Mesenteric fat pad (tissue), 1 donor: ENCODE results near the gene RAPGEF6. TPM values are rescaled to one million over a fixed set of nuclear protein-coding genes. Genes with fewer than 3 reads are reported as not detected.
"Not testable (repeated sequence)": the region's sequence is repeated elsewhere in the genome, so short reads cannot be mapped to it uniquely, and the experiment has no call there.

Experiments
- DNase-seq: peaks from one replicate; pipeline ENCODE4 v3.0.0-alpha.2; 2020; ENCODE audit warnings: low spot score
- total RNA-seq: library from RNA; stranded (reverse); fragmentation: NEBNext Ultra II Directional; extraction: Animal tissue kit (Norgen Biotek cat#: 25700); gene quantifications from one replicate; pipeline ENCODE4 v1.2.1, GENCODE V29; 2021
- donor health status: DM: yes; HTN: yes; CAD: no.

The RAPGEF6 gene
- total RNA-seq, 1 donor from 2014 or later: 18.2 TPM

DNA sequence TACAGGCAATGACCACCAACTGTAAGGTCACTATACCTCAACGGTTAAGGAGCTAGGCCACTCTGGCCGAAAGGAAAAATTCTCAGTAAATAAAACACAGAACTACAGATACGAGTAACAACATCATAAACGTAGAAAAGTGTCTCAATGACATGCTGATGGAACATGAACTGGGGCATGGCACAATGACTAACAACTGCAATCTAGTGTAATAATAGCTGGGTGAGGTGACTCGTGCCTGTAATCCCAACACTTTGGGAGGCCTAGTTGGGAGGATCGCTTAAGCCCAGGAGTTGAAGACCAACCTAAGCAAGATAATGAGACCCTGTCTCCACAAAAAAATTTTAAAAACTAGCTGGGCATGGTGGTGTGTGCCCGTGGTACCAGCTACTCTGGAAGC lies 9.8 kb upstream of the RAPGEF6 start:
- DNase-seq: no peak

DNA sequence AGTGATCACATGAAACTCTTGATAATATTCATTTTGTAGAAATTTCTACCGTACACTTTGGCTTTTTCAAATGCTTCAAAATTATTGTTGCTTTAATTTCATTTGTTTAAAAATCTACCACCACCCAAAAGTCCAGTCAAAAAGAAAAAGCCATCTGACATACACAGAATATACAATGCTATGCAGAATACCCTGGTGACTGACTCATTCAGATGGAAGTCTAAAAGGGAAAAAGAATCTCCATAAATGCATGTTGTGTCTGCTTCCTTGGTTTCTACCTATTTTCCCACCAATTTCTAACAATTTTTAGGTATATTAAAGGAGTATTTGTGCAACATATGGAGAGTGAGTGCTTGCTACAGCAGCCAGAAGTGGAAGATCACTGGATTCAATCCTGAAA lies 9.3 kb upstream of the RAPGEF6 start:
- DNase-seq: no peak

DNA sequence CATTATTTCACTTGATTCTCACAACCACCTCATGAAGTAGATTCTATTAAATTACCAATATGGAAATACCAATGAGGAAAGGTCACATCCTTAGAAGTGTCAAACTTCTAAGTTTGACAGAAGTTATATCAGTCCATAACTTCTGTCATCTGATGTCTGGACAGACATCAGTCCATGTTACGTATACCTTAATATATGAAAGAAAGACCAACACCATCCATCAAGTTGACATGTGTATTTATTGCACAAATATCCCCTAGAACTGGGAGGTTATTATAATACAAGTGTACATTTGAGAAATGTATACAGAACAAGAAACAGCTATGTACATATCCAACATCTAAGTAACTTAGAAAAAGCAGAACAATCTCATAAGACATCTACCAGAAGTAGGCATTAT lies 6.5 kb upstream of the RAPGEF6 start:
- no peak for DNase-seq

DNA sequence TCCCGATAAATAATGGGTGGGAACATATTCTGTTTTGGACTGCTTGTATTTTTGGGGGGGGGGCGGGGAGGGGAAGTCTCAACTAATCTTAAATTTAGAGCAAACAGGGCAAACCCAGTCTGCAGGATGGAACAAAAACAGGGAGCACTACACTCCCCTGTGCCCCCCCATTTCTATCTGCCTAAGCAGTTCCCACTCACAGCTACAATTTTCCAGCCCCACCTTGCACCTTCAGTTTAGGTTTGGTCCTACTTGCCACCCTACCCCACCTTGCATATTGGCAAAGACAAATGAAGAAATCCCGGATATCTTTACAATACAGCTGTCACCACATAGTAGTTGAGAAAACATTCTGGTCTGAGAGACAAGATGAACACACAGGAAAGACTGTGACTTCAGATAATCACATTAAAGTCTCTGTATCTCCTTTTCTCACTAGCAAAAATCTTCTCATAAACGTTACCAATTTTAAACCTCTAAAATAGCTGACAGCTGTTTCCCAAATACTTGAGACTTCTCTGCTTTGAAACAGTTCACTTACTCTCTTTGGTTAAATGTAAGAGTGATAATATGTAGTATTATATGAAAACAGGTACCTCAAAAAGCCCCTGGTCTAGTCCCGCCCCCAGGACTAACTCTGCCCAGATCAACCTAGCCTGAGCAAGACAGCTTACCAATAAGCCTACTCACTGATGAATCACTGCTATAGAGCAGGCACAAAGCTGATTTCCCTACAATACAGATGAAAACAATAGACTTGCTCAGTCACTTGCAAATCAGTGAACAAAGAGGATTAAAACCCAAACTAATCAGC lies 5.2 kb upstream of the RAPGEF6 start:
- no peak for DNase-seq

DNA sequence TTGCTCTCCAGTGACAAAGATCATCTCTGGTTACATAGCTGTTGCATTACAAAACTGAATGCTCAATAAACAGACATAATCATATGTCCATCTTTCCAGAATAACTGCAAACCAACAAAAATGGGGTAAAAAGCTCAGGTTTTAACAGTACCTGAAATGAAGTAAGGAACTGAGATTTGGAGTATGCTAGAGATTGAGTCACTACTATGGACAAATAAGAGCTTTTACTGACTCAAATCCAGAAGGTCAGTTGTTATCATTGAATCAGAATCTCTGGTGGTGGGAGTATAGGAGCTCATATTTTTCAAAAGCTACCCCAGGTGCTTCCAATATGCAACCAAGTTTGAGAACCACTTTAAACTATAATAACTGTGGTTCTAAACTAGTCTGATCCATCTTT lies 4.1 kb upstream of the RAPGEF6 start:
- DNase-seq: no peak

DNA sequence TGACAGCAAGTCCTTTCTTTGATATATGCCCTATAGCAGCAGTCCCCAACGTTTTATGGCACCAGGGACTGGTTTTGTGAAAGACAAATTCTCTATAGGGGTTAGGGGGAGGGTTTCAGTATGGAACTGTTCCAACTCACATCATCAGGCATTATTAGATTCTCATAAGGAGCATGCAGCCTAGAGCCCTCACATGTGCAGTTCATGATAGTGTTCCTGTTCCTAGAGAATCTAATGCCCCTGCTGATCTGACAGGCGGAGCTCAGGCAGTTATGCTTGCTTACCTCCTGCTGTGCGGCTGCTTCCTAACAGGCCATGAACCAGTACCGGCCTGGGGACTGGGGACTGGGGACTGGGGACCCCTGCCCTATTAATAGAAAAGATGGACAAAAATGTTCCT lies 2.7 kb upstream of the RAPGEF6 start:
- DNase-seq: no peak

DNA sequence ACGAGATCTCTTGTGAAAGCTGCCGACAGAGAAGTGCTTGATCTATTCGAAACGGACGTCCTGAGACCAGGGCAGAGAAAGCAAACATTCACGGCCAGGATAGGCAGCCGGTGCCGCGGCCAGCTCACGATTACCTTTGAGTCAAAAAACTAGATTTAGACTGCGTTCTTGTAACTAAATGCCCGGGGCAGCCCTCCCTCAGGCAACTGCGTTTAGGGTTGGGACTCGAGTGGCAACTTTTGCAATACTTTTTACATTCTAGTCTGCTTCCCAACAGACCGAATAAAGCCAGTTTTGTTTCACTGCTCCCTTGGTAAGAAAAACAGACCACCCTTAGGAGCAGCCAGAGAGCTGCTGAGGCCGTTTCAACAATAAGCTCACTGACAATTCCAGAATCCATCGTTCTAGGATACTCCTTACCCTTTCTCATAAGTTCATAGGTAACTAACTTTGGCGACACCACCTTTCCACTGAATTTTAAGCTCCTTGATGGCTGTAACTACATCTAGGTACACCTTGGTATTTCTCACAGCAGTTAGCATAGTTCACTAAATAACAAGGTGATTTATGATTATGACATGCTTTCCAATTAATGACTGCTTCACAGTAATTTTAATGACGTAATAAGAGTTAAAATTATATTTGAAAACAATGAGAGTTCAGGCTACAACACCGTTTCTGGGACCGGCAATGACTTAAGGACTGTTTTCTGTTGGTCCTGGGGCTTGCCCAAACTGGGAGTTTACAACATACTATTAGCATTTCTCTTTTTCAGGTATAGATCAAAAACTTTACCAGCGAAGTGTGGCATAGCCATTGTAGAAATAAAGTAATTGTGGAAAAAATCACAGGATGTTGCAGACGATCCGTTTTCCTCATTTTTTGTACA lies 899 bp upstream of the RAPGEF6 start:
- no peak for DNase-seq

DNA sequence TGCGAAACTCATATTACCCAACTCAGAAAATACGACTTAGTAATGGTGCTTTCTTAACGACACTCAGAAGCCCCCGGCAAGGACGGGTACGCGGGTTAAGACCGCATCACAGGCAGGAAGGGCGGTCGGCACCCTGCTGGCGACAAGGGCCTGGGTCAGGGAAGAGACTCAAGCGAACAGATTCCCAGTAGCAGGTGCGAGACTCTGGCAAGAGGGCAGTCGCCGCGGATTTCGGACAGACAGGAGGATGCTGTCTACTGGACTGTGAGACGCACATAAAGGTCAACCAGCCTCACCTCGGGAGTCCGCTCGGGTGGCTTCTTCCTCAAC lies 398 bp downstream of the RAPGEF6 start:
- DNase-seq: peak; percentile 92

DNA sequence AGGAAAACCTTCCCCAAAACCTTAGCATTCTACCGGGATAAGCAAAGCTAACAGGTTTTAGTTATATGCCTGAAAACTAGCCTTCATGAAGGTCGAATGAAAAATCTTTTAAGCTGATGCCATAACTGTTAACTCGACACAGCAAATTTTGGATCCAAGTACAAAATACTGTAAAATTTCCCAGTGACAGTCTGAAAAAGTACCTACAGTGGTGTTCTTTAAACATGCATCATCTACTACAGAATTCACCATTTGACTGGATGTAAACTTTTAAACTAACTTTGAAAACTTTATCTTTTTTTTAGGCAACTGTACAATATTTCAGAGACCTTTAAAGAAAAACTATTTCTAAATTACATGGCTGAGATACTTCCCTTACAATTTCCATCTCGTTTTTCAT lies 791 bp downstream of the RAPGEF6 start:
- no peak for DNase-seq

DNA sequence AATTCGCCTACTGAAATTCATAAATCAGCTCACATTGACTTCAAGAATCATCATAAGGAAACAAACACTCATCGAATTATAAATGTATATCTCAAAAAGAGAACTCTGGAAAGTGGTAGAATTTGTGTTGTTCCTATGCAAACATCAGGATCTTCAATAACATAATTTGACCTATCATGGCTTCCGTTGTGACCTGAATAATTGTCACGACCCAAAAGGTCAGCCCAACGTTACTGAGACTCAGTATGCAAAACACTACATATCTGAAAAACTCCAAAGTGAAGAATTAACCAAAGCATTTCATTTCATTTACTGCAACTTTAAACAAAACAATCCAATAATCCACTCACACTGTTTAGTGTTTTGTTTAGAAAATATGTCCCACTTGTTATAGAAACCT lies 1.2 kb downstream of the RAPGEF6 start:
- DNase-seq: no peak

DNA sequence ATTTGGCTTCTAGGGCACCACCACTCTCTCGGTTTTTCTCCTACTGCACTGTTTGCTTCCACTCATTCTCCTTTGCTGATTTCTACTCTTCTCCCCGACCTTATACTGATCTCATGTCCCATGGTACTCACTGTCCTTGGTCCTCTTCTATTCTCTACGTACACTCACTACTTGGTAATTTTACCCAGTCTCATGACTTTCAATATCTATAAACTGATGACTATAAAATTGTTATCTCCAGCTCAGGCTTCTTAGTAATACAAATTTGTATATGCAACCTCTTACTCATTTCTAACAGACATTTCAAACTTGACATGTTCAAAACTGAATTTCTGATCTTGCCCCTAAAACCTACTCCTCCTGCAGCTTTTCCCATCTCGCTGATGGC lies 4.1 kb downstream of the RAPGEF6 start:
- no peak for DNase-seq

DNA sequence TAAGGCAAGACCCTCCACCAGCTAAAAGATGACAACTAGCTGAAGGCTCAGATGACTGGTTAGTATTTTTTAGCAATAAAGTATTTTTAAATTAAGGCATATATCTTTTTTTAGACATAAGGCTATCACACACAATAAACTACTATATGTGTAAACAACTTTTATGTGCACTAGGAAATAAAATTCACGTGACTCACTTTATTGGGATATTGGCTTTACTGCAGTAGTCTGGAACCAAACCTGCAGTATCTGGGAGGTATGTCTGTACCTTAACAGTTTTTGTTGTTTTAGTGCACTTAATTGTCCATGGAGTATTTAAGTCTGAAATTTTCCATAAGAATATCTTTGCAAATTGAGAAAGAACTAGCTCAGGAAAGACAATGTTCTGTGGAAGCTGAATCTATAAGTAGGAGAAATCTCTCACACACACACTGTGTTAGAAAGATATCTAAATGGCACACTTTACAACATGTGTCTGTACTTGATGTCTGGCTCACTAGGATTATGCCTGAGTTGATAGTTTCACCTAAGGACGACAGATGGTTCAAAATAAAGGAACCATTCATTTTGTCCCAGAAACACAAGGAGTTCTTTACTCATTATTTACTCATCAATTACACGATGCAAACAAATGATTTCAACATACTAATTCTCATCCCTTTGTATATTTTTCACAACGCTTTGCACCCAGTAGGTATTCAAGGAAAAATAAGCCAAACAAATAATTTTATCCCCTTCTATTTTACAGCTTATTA lies 4.6 kb downstream of the RAPGEF6 start:
- no peak for DNase-seq

DNA sequence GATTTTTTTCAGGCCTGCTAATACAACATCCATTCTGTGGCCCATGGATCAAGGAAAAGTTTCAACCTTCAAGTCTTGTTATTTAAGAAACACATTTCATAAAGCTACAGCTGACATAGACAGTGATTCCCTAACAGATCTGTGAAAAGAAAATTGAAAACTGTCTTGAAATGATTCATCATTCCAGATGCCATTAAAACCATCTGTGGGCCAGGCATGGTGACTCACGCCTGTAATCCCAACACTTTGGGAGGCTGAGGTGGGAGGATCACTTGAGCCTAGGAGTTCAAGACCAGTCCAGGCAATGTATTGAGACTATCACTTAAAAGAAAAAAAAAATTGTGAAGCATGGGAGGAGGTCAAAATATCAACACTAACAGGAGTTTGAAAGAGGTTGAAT lies 6.0 kb downstream of the RAPGEF6 start:
- no peak for DNase-seq

DNA sequence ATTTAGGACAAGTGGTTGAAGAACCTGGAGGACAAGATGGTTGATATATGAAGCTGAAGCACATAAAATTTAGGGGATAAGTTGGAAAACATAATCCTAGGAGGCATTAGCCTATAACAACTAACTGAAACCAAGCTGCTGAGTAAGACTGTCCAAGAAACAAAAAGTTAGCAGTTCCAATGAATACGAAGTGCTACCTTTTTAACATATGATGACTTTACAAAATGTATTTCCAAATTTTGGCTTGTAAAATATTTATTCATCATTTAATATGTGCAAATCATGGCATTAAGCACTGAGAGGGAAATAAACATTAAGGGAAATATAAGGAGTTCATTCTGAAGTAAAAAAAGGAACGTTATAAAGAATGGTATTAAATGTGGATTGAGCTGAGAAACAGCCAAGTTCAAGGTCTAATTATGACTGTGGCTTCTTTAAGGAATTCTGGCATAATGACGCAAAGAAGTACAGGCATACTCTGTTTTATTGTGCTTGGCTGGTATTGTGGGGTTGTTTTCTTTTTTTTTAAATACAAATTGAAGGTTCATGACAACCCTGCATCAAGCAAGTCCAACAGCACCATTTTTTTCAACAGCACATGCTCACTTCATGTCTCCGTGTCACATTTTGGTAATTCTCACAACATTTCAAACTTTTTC lies 7.7 kb downstream of the RAPGEF6 start:
- DNase-seq: no peak

DNA sequence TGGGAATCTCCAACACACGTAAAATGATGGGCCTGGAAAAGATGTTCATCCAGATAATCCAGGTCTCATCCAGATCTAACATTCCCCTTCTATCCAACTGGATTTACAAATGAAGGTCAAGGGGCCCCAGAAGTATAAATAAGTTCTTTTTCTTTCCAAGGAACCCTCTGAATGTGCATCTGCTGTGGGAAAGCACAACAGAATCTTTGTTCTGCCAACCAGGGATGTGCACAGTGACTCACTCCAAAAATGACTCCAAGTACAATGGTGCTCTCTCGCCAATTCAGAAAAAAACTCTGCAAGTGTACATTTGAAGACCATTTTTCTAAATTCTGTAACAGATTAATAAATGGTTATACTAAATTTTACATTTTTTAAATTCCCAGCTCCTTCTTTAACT lies 12.4 kb downstream of the RAPGEF6 start:
- no peak for DNase-seq

DNA sequence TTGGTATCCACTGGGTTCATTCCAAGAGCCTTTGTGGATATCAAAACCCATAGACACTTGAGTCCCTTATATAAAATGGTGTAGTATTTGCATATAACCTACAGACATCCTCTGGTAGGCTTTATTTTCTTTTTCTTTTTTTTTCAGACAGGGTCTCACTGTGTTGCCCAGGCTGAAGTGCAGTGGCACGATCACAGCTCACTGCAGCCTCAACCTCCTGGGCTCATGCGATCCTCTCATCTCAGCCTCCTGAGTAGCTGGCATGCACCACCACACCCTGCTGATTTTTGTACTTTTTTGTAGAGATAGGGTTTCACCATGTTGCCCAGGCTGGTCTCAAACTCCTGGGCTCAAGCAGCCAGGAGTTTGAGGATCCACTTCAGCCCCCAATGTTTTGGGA lies 13.9 kb downstream of the RAPGEF6 start:
- DNase-seq: not testable (repeated sequence)

DNA sequence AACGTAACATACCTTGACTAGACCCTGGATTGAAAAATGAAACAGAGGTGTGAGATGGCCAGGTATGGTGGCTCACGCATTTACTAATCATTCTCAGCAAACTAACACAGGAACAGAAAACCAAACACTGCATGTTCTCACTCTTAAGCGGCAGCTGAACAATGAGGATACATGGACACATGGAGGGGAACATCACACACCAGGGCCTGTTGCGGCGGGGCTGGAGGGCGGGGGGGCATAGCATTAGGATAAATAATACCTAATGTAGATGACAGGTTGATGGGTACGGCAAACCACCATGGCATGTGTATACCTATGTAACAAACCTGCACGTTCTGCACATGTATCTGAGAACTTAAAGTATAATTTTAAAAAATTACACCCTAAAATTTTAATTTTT lies 15.9 kb downstream of the RAPGEF6 start:
- DNase-seq: no peak

DNA sequence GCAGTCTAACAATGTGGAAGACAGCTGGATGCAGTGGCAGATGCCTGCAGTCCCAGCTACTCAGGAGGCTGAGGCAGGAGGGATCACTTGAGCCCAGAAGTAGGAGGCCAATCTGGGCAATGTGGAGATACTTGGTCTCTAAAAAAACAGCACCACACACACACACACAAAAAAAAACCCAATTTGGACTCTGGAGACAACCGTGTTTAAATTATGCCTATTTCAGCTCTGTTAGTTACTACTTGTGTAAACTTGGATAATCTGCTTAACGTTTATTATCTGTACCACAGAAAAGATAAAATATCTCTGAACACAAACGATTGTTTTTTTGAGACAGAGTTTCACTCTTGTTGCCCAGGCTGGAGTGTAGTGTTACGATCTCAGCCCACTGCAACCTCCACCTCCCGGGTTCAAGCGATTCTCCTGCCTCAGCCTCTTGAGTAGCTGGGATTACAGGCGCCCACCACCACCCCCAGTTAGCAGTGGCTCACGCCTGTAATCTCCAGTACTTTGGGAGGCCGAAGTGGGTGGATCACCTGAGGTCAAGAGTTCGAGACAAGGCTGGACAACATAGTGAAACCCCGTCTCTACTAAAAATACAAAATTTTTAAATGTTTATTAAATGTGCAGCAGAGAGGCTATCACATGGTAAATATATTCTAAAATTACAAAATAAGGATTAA lies 17.7 kb downstream of the RAPGEF6 start:
- DNase-seq: no peak

DNA sequence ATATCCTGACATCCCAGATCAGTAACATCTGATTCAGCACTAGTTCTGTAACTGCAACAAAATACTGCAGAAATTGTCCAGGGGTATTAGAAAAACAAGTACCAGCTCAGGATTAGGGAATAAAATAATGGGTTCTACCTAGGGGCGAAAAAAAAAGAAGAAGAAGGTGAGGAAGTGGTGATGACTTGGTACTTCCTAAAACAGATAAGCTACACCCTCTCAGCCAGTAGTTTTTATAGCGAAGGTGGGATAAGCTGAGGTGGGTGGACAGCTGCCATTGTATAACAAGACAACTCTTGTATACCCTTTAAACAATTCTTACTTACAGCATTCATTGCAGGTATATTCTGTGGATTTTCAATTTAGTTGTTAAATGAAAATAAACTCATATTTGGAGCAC lies 19.1 kb downstream of the RAPGEF6 start:
- DNase-seq: no peak

DNA sequence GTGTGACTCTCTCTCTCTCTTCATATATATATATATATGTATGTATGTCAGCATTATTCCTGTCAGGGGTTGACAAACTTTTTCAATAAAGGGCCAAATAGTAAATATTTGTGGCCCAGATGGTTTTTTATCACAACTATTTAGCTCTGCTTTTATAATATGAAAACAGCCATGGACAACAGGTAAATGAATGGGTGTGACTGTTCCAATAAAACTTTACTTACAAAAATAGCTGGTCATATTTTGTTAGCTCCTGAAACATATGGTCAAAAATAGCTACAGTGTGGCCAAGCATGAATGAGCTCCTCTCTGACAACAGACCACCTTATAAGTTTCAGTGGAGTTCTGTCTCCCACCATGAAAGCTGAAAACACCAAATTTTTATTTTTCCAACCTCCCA lies 21.6 kb downstream of the RAPGEF6 start:
- no peak for DNase-seq

DNA sequence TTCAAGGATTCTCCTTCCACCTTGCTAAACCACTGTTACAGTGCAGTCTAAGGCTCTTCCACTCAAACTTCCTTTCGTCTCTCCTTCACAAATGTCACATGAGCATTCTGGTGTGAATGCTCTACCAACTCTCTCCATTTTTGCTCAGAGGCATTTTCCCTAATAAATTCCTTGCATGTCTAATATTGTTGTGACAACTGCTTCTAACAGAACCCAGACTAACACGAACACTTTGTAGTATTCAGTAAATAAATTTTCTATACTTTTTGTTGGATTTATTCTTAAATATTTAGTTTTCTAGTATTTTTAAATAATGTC lies 24.0 kb downstream of the RAPGEF6 start:
- DNase-seq: no peak
